ENCODE measurements around the gene TRIM40. TPM values are rescaled to one million over a fixed set of nuclear protein-coding genes. Genes with fewer than 3 reads are reported as not detected.

The TRIM40 gene
- total and polyA plus RNA-seq, 2 of the 13 experiments (the other 11 are each of a cell fraction or from before 2014, with no cell fraction given) = 0.58 TPM; not detected in 1

- TF ChIP-seq PLSCR1 (CRISPR knock-in tag; IDR thresholded peaks at IDR 0.05; ENCODE audit: borderline replicate concordance) (no peak), SP140L (CRISPR knock-in tag; IDR thresholded peaks at IDR 0.05; ENCODE audit: borderline replicate concordance) (no peak), ZNF451 (CRISPR knock-in tag; IDR thresholded peaks at IDR 0.05) (no peak), ZMAT3 (CRISPR knock-in tag; conservative IDR thresholded peaks at IDR 0.05) (peak; percentile 75; the same call in 1 of the 2 replicates), FOXP4 (CRISPR knock-in tag; IDR thresholded peaks at IDR 0.05) (no peak), ONECUT2 (CRISPR knock-in tag; IDR thresholded peaks at IDR 0.05) (no peak), SALL1 (CRISPR knock-in tag; IDR thresholded peaks at IDR 0.05) (peak; percentile 32; the same call in 1 of the 2 replicates), BCL6 (CRISPR knock-in tag; IDR thresholded peaks at IDR 0.05) (no peak), IKZF5 (CRISPR knock-in tag; IDR thresholded peaks at IDR 0.05) (0 out of 2 replicates have a peak, but pooled peaks have one; percentile 66), NFYC (CRISPR knock-in tag; IDR thresholded peaks at IDR 0.05) (peak; percentile 23; the same call in 1 of the 2 replicates), ZNF235 (CRISPR knock-in tag; IDR thresholded peaks at IDR 0.05; ENCODE audit: borderline replicate concordance) (no peak), NCOA1 (CRISPR knock-in tag; IDR thresholded peaks at IDR 0.05) (no peak), CBFB (CRISPR knock-in tag; IDR thresholded peaks at IDR 0.05) (no peak), FOXJ3 (CRISPR knock-in tag; IDR thresholded peaks at IDR 0.05; ENCODE audit: borderline replicate concordance) (no peak), ZNF652 (CRISPR knock-in tag; IDR thresholded peaks at IDR 0.05; ENCODE audit: borderline replicate concordance, low read depth) (no peak), YY1 (IDR thresholded peaks at IDR 0.05; ENCODE audit: insufficient read depth, insufficient replicate concordance, low read depth, low read length) (peak; percentile 29), ZNF143 (CRISPR knock-in tag; IDR thresholded peaks at IDR 0.05) (no peak)
- TF ChIP-seq, protein P1, sequence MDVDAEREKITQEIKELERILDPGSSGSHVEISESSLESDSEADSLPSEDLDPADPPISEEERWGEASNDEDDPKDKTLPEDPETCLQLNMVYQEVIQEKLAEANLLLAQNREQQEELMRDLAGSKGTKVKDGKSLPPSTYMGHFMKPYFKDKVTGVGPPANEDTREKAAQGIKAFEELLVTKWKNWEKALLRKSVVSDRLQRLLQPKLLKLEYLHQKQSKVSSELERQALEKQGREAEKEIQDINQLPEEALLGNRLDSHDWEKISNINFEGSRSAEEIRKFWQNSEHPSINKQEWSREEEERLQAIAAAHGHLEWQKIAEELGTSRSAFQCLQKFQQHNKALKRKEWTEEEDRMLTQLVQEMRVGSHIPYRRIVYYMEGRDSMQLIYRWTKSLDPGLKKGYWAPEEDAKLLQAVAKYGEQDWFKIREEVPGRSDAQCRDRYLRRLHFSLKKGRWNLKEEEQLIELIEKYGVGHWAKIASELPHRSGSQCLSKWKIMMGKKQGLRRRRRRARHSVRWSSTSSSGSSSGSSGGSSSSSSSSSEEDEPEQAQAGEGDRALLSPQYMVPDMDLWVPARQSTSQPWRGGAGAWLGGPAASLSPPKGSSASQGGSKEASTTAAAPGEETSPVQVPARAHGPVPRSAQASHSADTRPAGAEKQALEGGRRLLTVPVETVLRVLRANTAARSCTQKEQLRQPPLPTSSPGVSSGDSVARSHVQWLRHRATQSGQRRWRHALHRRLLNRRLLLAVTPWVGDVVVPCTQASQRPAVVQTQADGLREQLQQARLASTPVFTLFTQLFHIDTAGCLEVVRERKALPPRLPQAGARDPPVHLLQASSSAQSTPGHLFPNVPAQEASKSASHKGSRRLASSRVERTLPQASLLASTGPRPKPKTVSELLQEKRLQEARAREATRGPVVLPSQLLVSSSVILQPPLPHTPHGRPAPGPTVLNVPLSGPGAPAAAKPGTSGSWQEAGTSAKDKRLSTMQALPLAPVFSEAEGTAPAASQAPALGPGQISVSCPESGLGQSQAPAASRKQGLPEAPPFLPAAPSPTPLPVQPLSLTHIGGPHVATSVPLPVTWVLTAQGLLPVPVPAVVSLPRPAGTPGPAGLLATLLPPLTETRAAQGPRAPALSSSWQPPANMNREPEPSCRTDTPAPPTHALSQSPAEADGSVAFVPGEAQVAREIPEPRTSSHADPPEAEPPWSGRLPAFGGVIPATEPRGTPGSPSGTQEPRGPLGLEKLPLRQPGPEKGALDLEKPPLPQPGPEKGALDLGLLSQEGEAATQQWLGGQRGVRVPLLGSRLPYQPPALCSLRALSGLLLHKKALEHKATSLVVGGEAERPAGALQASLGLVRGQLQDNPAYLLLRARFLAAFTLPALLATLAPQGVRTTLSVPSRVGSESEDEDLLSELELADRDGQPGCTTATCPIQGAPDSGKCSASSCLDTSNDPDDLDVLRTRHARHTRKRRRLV (CRISPR knock-in tag; IDR thresholded peaks at IDR 0.05) = no peak
Observed at GRCh38 chr6:30091577-30092381, 44.2 kb upstream of the TRIM40 start (continued).

Measured in HepG2 (cell line).